Measurements from ENCODE around the gene ZNF783. TPM values are rescaled to one million over a fixed set of nuclear protein-coding genes. Genes with fewer than 3 reads are reported as not detected.
"Not testable (repeated sequence)": the region's sequence is repeated elsewhere in the genome, so short reads cannot be mapped to it uniquely, and the experiment has no call there.

The ZNF783 gene
- total and polyA plus RNA-seq, 3 donors from 2014 or later, result 15.0 to 41.1 (median 30.5) TPM

GRCh38 chr7:149317986-149318672 lies 56.1 kb downstream of the ZNF783 start:
- no peak overlapping the region for H3K27ac ChIP-seq
- no peaks in the 10 kb centered on the region for H3K36me3 ChIP-seq (ENCODE audit: low read depth, missing control alignments)
- intact Hi-C loops (cut with DNase I; ENCODE audit: low total_unique reads), result no loop called here
- WGBS, 2 donors, result 67 to 68% methylated on average over 8 to 9 of the region's 9 CpGs
- TF ChIP-seq CTCF (IDR thresholded peaks at IDR 0.05) (no peak), POLR2A (IDR thresholded peaks at IDR 0.05) (no peak)
- H3K4me3 ChIP-seq, result no peak overlapping the region
- DNase-seq, result no peak
- no peaks in the 10 kb centered on the region for H3K9me3 ChIP-seq
- H3K4me1 ChIP-seq, result no peaks in the 10 kb centered on the region
- no peaks in the 10 kb centered on the region for H3K27me3 ChIP-seq

- H3K9me3 ChIP-seq, result no peaks in the 10 kb centered on the region
- TF ChIP-seq POLR2A (IDR thresholded peaks at IDR 0.05), result no peak
- TF ChIP-seq CTCF (IDR thresholded peaks at IDR 0.05), result no peak
- no peaks in the 10 kb centered on the region for H3K27me3 ChIP-seq
- 91 to 92% methylated on average over 6 of the region's 6 CpGs for WGBS, 2 donors
- intact Hi-C loops (cut with DNase I; ENCODE audit: low total_unique reads), result no loop called here
- H3K4me3 ChIP-seq, result no peak overlapping the region
- no peaks in the 10 kb centered on the region for H3K36me3 ChIP-seq (ENCODE audit: low read depth, missing control alignments)
- H3K4me1 ChIP-seq, result no peaks in the 10 kb centered on the region
- DNase-seq, result no peak
- H3K27ac ChIP-seq, result no peak overlapping the region
Observed at GRCh38 chr7:149319376-149319775, 57.4 kb downstream of the ZNF783 start.

- no peak for DNase-seq
- WGBS, 2 donors, result 51 to 64% methylated on average over 13 of the region's 13 CpGs
- H3K36me3 ChIP-seq (ENCODE audit: low read depth, missing control alignments), result no peaks in the 10 kb centered on the region
- H3K4me1 ChIP-seq, result no peaks in the 10 kb centered on the region
- H3K27me3 ChIP-seq, result no peaks in the 10 kb centered on the region
- no peaks in the 10 kb centered on the region for H3K9me3 ChIP-seq
- TF ChIP-seq CTCF (IDR thresholded peaks at IDR 0.05), result no peak
- TF ChIP-seq POLR2A (IDR thresholded peaks at IDR 0.05), result no peak
- H3K4me3 ChIP-seq, result no peak overlapping the region
- no peak overlapping the region for H3K27ac ChIP-seq
- intact Hi-C loops (cut with DNase I; ENCODE audit: low total_unique reads), result no loop called here
Observed at GRCh38 chr7:149320313-149321124, 58.5 kb downstream of the ZNF783 start.

- H3K27me3 ChIP-seq; intact Hi-C loops (cut with DNase I; ENCODE audit: low total_unique reads); H3K9me3 ChIP-seq; DNase-seq; H3K4me1 ChIP-seq; H3K27ac ChIP-seq; H3K36me3 ChIP-seq (ENCODE audit: low read depth, missing control alignments): not testable (repeated sequence)
- H3K4me3 ChIP-seq, result peak overlapping the region; percentile 15 to 21
- WGBS, 2 donors, result 46 to 53% methylated on average over 14 of the region's 14 CpGs
Observed at GRCh38 chr7:149321125-149321905, 59.3 kb downstream of the ZNF783 start.

- intact Hi-C loops (cut with DNase I; ENCODE audit: low total_unique reads), result no loop called here
- 31 to 39% methylated on average over 5 of the region's 5 CpGs for WGBS, 2 donors
Observed at GRCh38 chr7:149321978-149322541, 60.1 kb downstream of the ZNF783 start.

More at GRCh38 chr7:149321978-149322541, 60.1 kb downstream of the ZNF783 start:
- DNase-seq, result no peak
- no peaks in the 10 kb centered on the region for H3K36me3 ChIP-seq (ENCODE audit: low read depth, missing control alignments)
- no peaks in the 10 kb centered on the region for H3K27me3 ChIP-seq
- no peaks in the 10 kb centered on the region for H3K9me3 ChIP-seq
- H3K27ac ChIP-seq, result no peak overlapping the region
- no peaks in the 10 kb centered on the region for H3K4me1 ChIP-seq
- TF ChIP-seq POLR2A (IDR thresholded peaks at IDR 0.05) (no peak), CTCF (IDR thresholded peaks at IDR 0.05) (no peak)
- H3K4me3 ChIP-seq, result peak overlapping the region; percentile 15 to 21
